HepG2 (cell line): ENCODE results near the gene SNCA. TPM values are rescaled to one million over a fixed set of nuclear protein-coding genes. Genes with fewer than 3 reads are reported as not detected.

Source experiments
- ATAC-seq: fragments of 200-7000 bp; cut with Tn5 transposase; 3 replicates; pipeline ENCODE4 v1.9.1; 2020; ENCODE audit warnings: mild to moderate bottlenecking, moderate library complexity
- BruUV-seq: library from RNA; stranded (reverse); fragments of 400-500 nt; replicated peaks from 2 replicates; lab custom pipeline; 2021; lab: Mats Ljungman, UMichigan
- CTCF ChIA-PET: fragments of 300-600 bp; formaldehyde crosslinking; extraction: SDS; loops from one replicate; lab custom pipeline; 2021; ENCODE audit warnings: low total read pairs, inconsistent platforms, low intra/inter-chr PET ratio; lab: Yijun Ruan, JAX
- POLR2A ChIA-PET: fragments of 350-600 bp; sonication (Branson Sonifier 250); formaldehyde crosslinking; loops from one replicate; lab custom pipeline; 2020; ENCODE audit warnings: antibody characterized with exemption, inconsistent platforms; lab: Yijun Ruan, JAX
- DNase-seq: peaks from one replicate; pipeline ENCODE4 v3.0.0-alpha.2; 2015; ENCODE audit warnings: low spot score
- FAIRE-seq: peaks from 3 replicates; lab custom pipeline; 2011; peaks lifted over from hg19 to GRCh38; lab: Jason Lieb, UNC
- H2AFZ ChIP-seq: one replicate; pipeline ENCODE4 v1.6.1; 2011; ENCODE audit warnings: low read length, inconsistent platforms
- H3K27ac ChIP-seq: fragments of 300-600 bp; 3 replicates; pipeline ENCODE4 v1.8.0; 2011; ENCODE audit warnings: mixed run types, mild to moderate bottlenecking, mixed read lengths, low read length, inconsistent platforms; ENCODE audit not compliant: insufficient read depth; ENCODE audit errors: extremely low read length
- H3K27me3 ChIP-seq, 2 experiments: fragments of 200-600 bp in 1 of 2; 2 replicates in 1 of 2; 3 replicates in 1 of 2; pipeline versions ENCODE4 v1.6.0 to v1.8.0; 2011; ENCODE audit warnings: low read length in 2 of 2, mild to moderate bottlenecking in 2 of 2, moderate library complexity in 2 of 2, inconsistent platforms in 1 of 2; ENCODE audit not compliant: insufficient read depth in 2 of 2, control insufficient read depth in 1 of 2
- H3K36me3 ChIP-seq, 2 experiments: fragments of 200-600 bp in 1 of 2; replicated peaks in 1 of 2; 2 replicates in 1 of 2; 3 replicates in 1 of 2; pipeline versions ENCODE4 v1.5.1 to v1.8.0; 2011; ENCODE audit warnings: low read length in 2 of 2, inconsistent platforms in 1 of 2; ENCODE audit not compliant: insufficient read depth in 2 of 2, control insufficient read depth in 1 of 2
- H3K4me1 ChIP-seq: 2 replicates; pipeline ENCODE4 v1.5.1; 2012; ENCODE audit warnings: low read length, inconsistent platforms; ENCODE audit not compliant: insufficient read depth
- H3K4me2 ChIP-seq: 2 replicates; pipeline ENCODE4 v1.6.0; 2011; ENCODE audit warnings: low read depth, low read length, inconsistent platforms
- H3K4me3 ChIP-seq, 3 experiments: fragments of 200-600 bp in 1 of 3; sonication (generic), shearing (Covaris generic) in 1 of 3; replicated peaks in 1 of 3; 2 replicates each; pipeline ENCODE4 v1.5.1; 2011 to 2016; ENCODE audit warnings: low read length in 3 of 3, inconsistent platforms in 2 of 3, low read depth in 2 of 3, mild to moderate bottlenecking in 2 of 3, control low read depth in 1 of 3, mixed read lengths in 1 of 3; ENCODE audit not compliant: insufficient read depth in 1 of 3
- H3K79me2 ChIP-seq: one replicate; pipeline ENCODE4 v1.6.1; 2011; ENCODE audit warnings: low read length, inconsistent platforms; ENCODE audit not compliant: insufficient read depth
- H3K9ac ChIP-seq: 2 replicates; pipeline ENCODE4 v1.6.0; 2011; ENCODE audit warnings: mild to moderate bottlenecking, low read depth, low read length, inconsistent platforms; ENCODE audit not compliant: insufficient read depth
- H3K9me3 ChIP-seq: 2 replicates; pipeline ENCODE4 v1.5.1; 2012; ENCODE audit warnings: mild to moderate bottlenecking, low read length
- H4K20me1 ChIP-seq: 2 replicates; pipeline ENCODE4 v1.6.0; 2011; ENCODE audit warnings: inconsistent platforms, mild to moderate bottlenecking, low read length, moderate library complexity; ENCODE audit not compliant: insufficient read depth
- ARID2 ChIP-seq: sonication (generic); formaldehyde crosslinking; IDR thresholded peaks from 2 replicates; pipeline ENCODE4 v1.8.1; 2022; ENCODE audit warnings: mild to moderate bottlenecking, missing genetic modification reagents, borderline replicate concordance
- NR2F1 ChIP-seq, 2 experiments: fragments of 450-650 bp in 1 of 2; formaldehyde crosslinking in 1 of 2; IDR thresholded peaks; 2 replicates each; pipeline versions ENCODE4 v1.5.0 to v1.6.1; 2016 to 2020; ENCODE audit warnings: mild to moderate bottlenecking in 1 of 2, missing compliant biosample characterization in 1 of 2, missing genetic modification reagents in 1 of 2, moderate library complexity in 1 of 2
- SATB2 ChIP-seq: sonication (generic); formaldehyde crosslinking; IDR thresholded peaks from 2 replicates; pipeline ENCODE4 v1.5.0; 2020; ENCODE audit warnings: missing genetic modification reagents
- SMC3 ChIP-seq: IDR thresholded peaks from 2 replicates; pipeline ENCODE4 v1.6.1; 2011; ENCODE audit warnings: low read length, improper control_type of control experiment
- ZBTB21 ChIP-seq: sonication (generic); formaldehyde crosslinking; IDR thresholded peaks from 2 replicates; pipeline ENCODE4 v1.4.0; 2020; ENCODE audit warnings: missing genetic modification reagents
- ZNF343 ChIP-seq: sonication (generic); formaldehyde crosslinking; IDR thresholded peaks from 2 replicates; pipeline ENCODE4 v1.4.0; 2020; ENCODE audit warnings: mild to moderate bottlenecking, missing genetic modification reagents
- ZNF558 ChIP-seq: sonication (generic); formaldehyde crosslinking; IDR thresholded peaks from 2 replicates; pipeline ENCODE4 v1.9.0; 2022; ENCODE audit warnings: mild to moderate bottlenecking, missing genetic modification reagents, borderline replicate concordance
- ZNF629 ChIP-seq: sonication (generic); formaldehyde crosslinking; conservative IDR thresholded peaks from 2 replicates; pipeline ENCODE4 v1.5.0; 2020; ENCODE audit warnings: missing genetic modification reagents
- ZSCAN25 ChIP-seq: sonication (generic); formaldehyde crosslinking; IDR thresholded peaks from 2 replicates; pipeline ENCODE4 v1.8.0; 2022; ENCODE audit warnings: mild to moderate bottlenecking, missing genetic modification reagents
- WGBS: methylation state at CpG from one replicate; pipeline ENCODE4 v1.1.6; 2017; ENCODE audit warnings: low lambda C conversion rate; 5-methylcytosine and 5-hydroxymethylcytosine counted together
- in situ Hi-C: cut with HindIII; loops from 2 replicates; pipeline ENCODE4 v1.10.0; 2017; ENCODE audit warnings: low pct_unique_long_range_greater_than_20kb; ENCODE audit not compliant: extremely low pct_ligation_motif_present
- intact Hi-C: fragments of 100-400 bp; cut with micrococcal nuclease; formaldehyde crosslinking; loops from one replicate; pipeline ENCODE4 v1.10.0; 2022; ENCODE audit not compliant: unreplicated experiment
- polyA plus RNA-seq, 8 experiments: library from polyadenylated mRNA; depleted of rRNA in 3 of 8; stranded (reverse) in 7 of 8; unstranded in 1 of 8; fragments of >200 nt; fragmentation: Illumina TruSeq in 4 of 8; extraction: Trizol in 4 of 8; gene quantifications; 2 replicates each; pipeline versions ENCODE4 v1.2.1 to v1.2.3, GENCODE V29; 2011 to 2016; ENCODE audit warnings: low read depth in 4 of 8, missing spikeins in 1 of 8, mixed read lengths in 1 of 8; ENCODE audit not compliant: insufficient read depth in 1 of 8
- total RNA-seq, 5 experiments: library from RNA; depleted of rRNA; stranded (reverse); fragments of >200 nt; fragmentation: Illumina TruSeq; extraction: Trizol; gene quantifications; 2 replicates each; pipeline ENCODE4 v1.2.3, GENCODE V29; 2016; ENCODE audit warnings: low read depth in 1 of 5
- TF ChIP-seq, protein P1 (sequence below): sonication (generic); formaldehyde crosslinking; IDR thresholded peaks from 2 replicates; pipeline ENCODE4 v1.4.0; 2020; ENCODE audit warnings: missing genetic modification reagents
- TF ChIP-seq, protein P2 (sequence below): sonication (generic); formaldehyde crosslinking; IDR thresholded peaks from 2 replicates; pipeline ENCODE4 v1.8.0; 2022; ENCODE audit warnings: mild to moderate bottlenecking, missing genetic modification reagents, borderline replicate concordance
- TF ChIP-seq, protein P3 (sequence below): sonication (generic); formaldehyde crosslinking; IDR thresholded peaks from 2 replicates; pipeline ENCODE4 v1.5.1; 2020; ENCODE audit warnings: missing genetic modification reagents, mild to moderate bottlenecking, borderline replicate concordance
- TF ChIP-seq, protein P4 (sequence below): sonication (generic); IDR thresholded peaks from 2 replicates; pipeline ENCODE4 v1.6.1; 2016; ENCODE audit warnings: low read depth, borderline replicate concordance
- TF ChIP-seq, protein P5 (sequence below): IDR thresholded peaks from 2 replicates; pipeline ENCODE4 v1.6.1; 2016; ENCODE audit warnings: missing compliant biosample characterization, missing genetic modification reagents, borderline replicate concordance
- TF ChIP-seq, protein P6 (sequence below): sonication (generic); formaldehyde crosslinking; IDR thresholded peaks from 2 replicates; pipeline ENCODE4 v1.8.0; 2022; ENCODE audit warnings: low read depth, missing genetic modification reagents

SNCA gene
- total and polyA plus RNA-seq, 2 of the 13 experiments (the other 11 are each of a cell fraction or from before 2014, with no cell fraction given) = not detected

DNA sequence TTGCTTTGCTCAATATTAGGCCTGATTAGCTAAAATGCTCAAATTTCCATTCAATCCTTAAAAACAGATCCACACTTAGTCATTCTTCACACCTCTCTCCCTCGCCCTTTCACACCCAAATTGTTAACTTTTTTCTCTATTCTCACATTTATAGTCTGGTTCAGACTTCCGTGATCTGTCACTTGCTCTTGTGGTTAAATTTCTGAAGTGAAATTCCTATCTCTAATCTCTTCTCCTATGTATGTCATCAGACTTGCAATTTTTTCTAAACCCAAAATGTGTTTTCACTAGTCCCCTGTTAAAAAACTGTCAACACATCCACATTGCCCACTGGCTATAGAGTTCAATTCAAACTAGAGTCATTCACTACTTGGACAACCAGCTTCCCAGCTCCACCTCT, 63.2 kb downstream of the SNCA start (continued):
- TF ChIP-seq, protein P1, sequence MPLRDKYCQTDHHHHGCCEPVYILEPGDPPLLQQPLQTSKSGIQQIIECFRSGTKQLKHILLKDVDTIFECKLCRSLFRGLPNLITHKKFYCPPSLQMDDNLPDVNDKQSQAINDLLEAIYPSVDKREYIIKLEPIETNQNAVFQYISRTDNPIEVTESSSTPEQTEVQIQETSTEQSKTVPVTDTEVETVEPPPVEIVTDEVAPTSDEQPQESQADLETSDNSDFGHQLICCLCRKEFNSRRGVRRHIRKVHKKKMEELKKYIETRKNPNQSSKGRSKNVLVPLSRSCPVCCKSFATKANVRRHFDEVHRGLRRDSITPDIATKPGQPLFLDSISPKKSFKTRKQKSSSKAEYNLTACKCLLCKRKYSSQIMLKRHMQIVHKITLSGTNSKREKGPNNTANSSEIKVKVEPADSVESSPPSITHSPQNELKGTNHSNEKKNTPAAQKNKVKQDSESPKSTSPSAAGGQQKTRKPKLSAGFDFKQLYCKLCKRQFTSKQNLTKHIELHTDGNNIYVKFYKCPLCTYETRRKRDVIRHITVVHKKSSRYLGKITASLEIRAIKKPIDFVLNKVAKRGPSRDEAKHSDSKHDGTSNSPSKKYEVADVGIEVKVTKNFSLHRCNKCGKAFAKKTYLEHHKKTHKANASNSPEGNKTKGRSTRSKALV (CRISPR knock-in tag) = no peak
- TF ChIP-seq ZNF558 (CRISPR knock-in tag) = no peak
- no peak for TF ChIP-seq ZNF629
- TF ChIP-seq, protein P2, sequence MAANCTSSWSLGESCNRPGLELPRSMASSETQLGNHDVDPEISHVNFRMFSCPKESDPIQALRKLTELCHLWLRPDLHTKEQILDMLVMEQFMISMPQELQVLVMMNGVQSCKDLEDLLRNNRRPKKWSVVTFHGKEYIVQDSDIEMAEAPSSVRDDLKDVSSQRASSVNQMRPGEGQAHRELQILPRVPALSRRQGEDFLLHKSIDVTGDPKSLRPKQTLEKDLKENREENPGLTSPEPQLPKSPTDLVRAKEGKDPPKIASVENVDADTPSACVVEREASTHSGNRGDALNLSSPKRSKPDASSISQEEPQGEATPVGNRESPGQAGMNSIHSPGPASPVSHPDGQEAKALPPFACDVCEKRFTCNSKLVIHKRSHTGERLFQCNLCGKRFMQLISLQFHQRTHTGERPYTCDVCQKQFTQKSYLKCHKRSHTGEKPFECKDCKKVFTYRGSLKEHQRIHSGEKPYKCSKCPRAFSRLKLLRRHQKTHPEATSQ = no peak
- no peak for TF ChIP-seq ZBTB21 (CRISPR knock-in tag)
- TF ChIP-seq ZSCAN25 (CRISPR knock-in tag) = no peak

DNA sequence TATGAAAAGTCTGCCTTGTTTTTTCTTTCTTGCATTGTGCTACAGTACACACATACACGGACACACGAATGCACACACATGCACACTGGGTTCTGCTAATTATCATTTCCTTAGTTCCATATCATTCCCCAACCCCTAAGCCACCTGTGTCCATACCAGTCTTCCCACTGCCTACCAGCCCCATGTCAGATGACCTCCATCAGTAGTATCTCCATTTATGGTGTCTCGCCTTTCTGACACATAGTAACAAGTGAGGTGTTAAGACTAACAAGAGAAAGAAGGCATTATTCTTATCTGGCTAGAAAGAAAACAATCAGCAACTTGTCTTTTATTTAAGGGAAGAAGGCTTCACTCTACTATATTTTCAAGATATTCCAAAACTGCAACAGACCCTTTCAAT, 67.1 kb downstream of the SNCA start:
- FAIRE-seq (no peak), DNase-seq (no peak), ATAC-seq (no peak)
- Histone ChIP-seq H3K27me3 (no peaks in the 10 kb centered on the region; a peak in 1 of 5 replicates), H3K4me1 (no peaks in the 10 kb centered on the region), H3K9ac (no peak overlapping the region), H4K20me1 (no peaks in the 10 kb centered on the region), H3K79me2 (no peaks in the 10 kb centered on the region), H3K27ac (no peak overlapping the region), H3K4me3 (no peak overlapping the region), H2AFZ (no peak overlapping the region), H3K36me3 (no peaks in the 10 kb centered on the region), H3K9me3 (no peaks in the 10 kb centered on the region), H3K4me2 (no peak overlapping the region)
- intact Hi-C loops (no loop called here), in situ Hi-C loops (no loop called here)
- ChIA-PET CTCF (no interaction called here), POLR2A (no interaction called here)
- WGBS = 3% methylated on average over 3 of the region's 3 CpGs
- BruUV-seq = no TSS peak
- TF ChIP-seq, protein P3, sequence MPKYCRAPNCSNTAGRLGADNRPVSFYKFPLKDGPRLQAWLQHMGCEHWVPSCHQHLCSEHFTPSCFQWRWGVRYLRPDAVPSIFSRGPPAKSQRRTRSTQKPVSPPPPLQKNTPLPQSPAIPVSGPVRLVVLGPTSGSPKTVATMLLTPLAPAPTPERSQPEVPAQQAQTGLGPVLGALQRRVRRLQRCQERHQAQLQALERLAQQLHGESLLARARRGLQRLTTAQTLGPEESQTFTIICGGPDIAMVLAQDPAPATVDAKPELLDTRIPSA = no peak
- TF ChIP-seq NR2F1 (CRISPR knock-in tag; IDR thresholded peaks at IDR 0.05) = no peak
- TF ChIP-seq, protein P4, sequence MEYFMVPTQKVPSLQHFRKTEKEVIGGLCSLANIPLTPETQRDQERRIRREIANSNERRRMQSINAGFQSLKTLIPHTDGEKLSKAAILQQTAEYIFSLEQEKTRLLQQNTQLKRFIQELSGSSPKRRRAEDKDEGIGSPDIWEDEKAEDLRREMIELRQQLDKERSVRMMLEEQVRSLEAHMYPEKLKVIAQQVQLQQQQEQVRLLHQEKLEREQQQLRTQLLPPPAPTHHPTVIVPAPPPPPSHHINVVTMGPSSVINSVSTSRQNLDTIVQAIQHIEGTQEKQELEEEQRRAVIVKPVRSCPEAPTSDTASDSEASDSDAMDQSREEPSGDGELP = no peak
- TF ChIP-seq ARID2 (CRISPR knock-in tag) = no peak
- no peak for TF ChIP-seq ZNF343 (CRISPR knock-in tag)
- TF ChIP-seq, protein P5, sequence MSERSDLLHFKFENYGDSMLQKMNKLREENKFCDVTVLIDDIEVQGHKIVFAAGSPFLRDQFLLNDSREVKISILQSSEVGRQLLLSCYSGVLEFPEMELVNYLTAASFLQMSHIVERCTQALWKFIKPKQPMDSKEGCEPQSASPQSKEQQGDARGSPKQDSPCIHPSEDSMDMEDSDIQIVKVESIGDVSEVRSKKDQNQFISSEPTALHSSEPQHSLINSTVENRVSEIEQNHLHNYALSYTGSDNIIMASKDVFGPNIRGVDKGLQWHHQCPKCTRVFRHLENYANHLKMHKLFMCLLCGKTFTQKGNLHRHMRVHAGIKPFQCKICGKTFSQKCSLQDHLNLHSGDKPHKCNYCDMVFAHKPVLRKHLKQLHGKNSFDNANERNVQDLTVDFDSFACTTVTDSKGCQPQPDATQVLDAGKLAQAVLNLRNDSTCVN (CRISPR knock-in tag) = no peak
- TF ChIP-seq SATB2 (CRISPR knock-in tag) = no peak
- TF ChIP-seq, protein P6, sequence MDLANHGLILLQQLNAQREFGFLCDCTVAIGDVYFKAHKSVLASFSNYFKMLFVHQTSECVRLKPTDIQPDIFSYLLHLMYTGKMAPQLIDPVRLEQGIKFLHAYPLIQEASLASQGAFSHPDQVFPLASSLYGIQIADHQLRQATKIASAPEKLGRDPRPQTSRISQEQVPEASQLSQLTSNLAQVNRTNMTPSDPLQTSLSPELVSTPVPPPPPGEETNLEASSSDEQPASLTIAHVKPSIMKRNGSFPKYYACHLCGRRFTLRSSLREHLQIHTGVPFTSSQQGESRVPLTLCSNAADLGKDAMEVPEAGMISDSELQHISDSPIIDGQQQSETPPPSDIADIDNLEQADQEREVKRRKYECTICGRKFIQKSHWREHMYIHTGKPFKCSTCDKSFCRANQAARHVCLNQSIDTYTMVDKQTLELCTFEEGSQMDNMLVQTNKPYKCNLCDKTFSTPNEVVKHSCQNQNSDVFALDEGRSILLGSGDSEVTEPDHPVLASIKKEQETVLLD (CRISPR knock-in tag) = no peak
- TF ChIP-seq SMC3 = no peak
